GM04504 (cell line): ENCODE measurements around the gene MSH5.
"Not testable (repeated sequence)": the region's sequence is repeated elsewhere in the genome, so short reads cannot be mapped to it uniquely, and the experiment has no call there.

Experiments
- DNase-seq: peaks from one replicate; pipeline ENCODE4 v3.0.0-alpha.2; 2012; ENCODE audit warnings: low read depth

MSH5 gene

GRCh38 chr6:31778999-31779885 is 39.4 kb downstream of the MSH5 start:
- no peak for DNase-seq

GRCh38 chr6:31779908-31780307 is 40.1 kb downstream of the MSH5 start:
- DNase-seq = no peak

DNA sequence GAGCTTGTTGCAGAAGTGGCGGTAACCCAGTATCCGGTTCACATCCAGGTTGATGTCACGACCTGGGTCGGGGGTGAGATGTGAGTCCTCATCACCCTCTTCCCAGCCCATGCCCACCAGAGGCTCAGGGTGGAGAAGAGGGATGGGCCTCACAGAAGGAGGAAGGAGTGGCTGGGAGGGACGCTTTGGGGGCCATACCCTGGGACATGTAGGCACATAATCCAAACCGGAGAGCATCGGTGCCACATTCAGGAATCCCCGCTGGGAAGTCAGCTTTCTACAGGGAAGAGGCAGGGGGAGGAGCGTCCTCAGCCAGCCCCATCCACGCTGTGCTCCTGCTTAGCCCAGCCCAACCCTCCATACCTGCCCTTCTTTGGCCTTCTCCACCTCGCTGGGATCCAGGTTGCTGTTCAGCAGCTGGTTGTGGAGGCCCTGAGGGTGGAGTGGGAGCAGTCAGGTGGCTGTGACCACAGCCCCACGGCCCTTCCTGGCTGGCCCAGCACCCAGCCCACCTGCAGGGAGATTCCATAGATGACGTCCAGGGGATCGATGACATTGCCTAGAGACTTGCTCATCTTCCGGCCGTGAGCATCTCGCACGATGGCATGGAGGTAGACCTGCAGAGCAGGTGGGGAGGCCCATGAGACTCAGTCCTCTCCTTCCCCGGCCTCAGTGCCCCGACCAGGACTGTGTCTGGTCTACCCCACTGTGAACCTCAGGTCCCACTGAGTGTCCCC is 40.9 kb downstream of the MSH5 start:
- DNase-seq = no peak

- DNase-seq = no peak
Observed at GRCh38 chr6:31781244-31782125, 41.7 kb downstream of the MSH5 start.

DNA sequence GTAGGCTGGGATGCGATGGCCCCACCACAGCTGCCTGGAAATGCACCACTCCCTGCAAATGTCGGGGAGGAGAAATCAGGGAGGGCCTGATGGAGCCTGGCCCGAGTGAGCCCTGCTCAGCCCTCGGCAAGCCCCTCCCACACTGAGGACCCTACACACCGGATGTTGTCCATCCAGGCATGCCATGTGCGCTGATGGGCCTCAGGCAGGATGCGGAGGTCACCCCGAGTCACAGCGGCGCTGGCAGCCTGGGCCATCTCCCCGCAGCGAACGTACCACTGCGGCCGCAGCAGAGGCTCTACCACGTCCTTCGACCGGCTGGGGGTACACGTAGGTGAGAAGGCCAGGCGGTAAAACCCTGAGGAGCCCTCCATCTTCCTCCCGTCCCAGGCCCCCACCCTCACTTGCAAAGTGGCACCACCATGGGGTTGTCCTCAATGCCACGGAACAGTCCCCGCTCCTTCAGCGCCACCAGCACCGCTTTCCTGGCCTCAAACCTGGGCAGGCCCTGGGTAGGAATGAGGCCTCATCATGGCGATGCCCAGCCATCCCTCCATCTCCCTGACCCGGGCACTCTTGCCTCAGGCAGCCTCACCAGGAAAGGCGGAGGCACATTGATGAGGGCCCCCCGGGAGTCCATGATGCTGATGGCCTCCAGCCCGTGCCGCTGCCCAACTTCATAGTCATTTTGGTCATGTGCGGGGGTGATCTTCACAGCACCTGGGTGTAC is 42.5 kb downstream of the MSH5 start:
- no peak for DNase-seq

GRCh38 chr6:31784098-31784925 is 44.5 kb downstream of the MSH5 start:
- DNase-seq = no peak

- DNase-seq = no peak
Observed at GRCh38 chr6:31785475-31785874, 45.7 kb downstream of the MSH5 start.

- DNase-seq = no peak
Observed at GRCh38 chr6:31791324-31792089, 51.7 kb downstream of the MSH5 start.

GRCh38 chr6:31792090-31792374 is 52.2 kb downstream of the MSH5 start:
- DNase-seq = no peak

DNA sequence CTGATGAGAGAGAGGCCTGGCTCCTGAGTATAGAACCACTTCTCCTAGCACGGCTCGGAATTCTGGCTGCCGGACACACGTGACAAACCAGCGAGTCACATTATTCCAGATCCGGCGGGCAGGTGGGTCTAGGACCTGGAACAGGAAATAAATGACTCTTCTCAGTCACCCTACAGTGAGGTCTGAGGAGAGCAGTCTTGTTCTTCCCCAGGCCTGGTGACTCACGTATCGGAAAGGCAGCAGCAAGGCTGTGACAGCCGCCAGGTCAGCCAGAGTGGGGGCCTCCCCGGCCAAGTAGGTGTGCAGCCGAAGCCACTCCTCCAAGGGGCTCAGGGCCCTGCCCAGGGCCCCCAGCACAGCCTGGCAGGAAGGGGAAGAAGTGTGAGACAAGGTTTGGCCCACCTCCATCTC is 53.0 kb downstream of the MSH5 start:
- DNase-seq = no peak

DNA sequence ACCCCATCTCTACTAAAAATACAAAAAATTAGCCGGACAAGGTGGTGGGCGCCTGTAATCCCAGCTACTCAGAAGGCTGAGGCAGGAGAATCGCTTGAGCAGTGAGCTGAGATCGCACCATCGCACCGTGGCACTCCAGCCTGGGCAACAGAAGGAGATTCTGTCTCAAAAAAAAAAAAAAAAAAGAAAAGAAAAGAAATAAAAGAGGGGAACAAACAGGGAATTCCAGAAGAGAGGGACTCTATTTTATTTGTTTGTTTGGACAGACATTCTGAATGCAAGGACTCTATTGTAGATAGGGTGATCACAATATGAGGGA is 54.1 kb downstream of the MSH5 start:
- not testable (repeated sequence) for DNase-seq

DNA sequence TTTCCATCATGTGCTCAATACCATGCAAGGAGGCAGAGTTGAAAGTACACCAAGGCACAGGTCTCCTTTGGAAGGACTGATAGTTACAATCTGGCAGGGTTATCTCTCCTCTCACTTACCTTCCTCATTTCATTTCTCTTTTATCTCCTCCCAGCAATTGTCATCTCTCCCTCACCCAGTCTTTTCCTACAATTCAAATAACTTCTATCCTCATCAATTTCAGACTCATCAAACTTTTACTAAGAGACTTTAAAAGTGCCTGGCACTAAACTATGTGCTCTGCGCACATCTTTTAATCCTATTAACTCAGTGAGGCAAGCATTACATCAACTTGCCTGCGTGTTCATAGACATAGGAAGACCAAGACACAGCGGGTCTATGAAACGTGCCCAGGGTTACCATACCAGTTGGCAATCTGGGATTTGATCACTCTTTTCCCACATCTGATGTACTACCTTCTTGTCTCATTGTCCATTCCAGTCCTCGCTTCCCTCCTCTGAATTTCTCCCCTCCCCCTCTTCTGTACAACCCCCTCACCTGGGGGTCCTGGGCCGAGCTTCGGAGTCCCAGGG is 54.6 kb downstream of the MSH5 start:
- peak; percentile 17 for DNase-seq

GRCh38 chr6:31794866-31795615 is 55.2 kb downstream of the MSH5 start:
- peak; percentile 13 for DNase-seq

GRCh38 chr6:31795616-31796298 is 56.0 kb downstream of the MSH5 start, which contains the start of gene VARS1:
TSS of gene VARS1 (minus strand) at chr6:31795752. CDS start at chr6:31795217, 535 bp downstream.
- peak; percentile 77 for DNase-seq

GRCh38 chr6:31796993-31797385 is 57.2 kb downstream of the MSH5 start:
- DNase-seq = no peak

DNA sequence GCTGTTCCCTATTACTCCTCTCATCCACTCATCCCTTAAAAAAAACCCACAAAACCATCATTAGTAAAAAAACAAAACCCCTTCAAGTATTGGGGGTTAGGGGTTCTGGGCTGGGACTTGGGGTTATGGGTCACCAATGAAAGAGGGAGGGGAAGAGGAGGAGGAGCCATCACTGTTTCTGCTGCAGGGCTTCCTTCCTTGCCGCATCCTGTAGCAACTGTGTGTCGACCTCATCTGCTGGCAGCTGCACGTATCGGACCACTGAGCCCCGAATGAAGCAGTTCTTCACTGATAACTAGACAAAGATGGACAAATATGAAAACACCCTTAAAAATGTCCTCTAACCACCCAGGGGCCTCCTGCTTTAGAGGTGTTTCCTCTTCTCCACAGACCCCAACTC is 57.8 kb downstream of the MSH5 start:
- DNase-seq = no peak

GRCh38 chr6:31799781-31800180 is 60.0 kb downstream of the MSH5 start:
- DNase-seq = no peak
